ENCODE results near the gene PPM1H.

Gene PPM1H

DNA sequence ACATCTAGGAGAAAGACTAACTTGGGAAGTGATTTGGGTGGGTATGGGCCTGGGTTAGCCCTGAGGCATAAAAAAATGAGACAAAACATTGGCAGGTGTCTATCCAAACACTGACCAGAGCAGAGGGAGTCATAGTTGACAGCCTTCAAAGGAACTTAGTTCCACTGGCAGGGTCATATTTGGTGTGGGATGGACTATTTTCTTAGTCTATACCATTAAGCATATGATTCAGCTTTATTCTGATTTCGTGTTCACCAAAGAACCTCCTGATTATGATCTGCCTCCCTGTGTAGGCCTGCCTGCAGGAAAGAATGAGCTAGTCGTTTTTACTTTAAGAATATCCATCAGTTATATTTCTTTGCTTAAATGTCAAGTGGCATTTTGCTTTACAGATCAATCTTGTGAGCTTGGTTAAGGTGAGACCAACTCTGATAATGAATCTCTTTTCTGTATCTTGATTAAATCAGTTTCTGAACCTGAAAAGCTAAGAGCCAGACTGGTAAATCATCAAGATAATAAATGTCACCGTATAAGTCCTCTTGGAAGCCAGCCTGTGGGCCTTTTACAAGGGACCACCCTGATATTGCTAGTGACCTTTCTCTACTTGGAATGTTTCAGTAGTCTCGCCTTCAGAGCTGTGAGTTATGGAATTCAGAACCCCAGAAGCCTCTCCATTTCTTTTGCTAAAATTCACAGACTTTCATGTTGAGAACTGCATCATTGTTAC, 285.4 kb downstream of the PPM1H start:
- no peak for DNase-seq (ENCODE audit: low read depth)

- no peak for DNase-seq (ENCODE audit: low read depth)
Measured at GRCh38 chr12:62647586-62647985, 287.4 kb downstream of the PPM1H start.

DNA sequence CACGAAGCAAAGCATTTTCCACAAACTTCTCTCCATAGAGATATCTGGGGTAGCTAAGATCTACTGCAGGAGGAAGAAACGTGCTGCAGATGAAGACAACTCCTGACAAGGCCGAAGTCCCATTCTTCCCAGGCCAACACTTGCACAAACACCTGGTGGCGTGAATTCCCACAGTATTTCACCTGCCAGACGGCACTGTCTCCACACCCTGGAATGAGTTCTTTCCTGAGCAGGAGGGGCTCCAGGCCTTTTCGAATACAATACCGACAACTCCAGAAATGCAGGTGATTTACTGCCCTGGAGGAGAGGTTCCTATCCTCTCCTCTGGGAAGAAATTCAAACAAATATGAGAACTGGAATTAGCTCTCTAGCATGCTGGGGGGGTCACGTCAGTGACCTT, 288.4 kb downstream of the PPM1H start:
- DNase-seq (ENCODE audit: low read depth), result no peak

DNA sequence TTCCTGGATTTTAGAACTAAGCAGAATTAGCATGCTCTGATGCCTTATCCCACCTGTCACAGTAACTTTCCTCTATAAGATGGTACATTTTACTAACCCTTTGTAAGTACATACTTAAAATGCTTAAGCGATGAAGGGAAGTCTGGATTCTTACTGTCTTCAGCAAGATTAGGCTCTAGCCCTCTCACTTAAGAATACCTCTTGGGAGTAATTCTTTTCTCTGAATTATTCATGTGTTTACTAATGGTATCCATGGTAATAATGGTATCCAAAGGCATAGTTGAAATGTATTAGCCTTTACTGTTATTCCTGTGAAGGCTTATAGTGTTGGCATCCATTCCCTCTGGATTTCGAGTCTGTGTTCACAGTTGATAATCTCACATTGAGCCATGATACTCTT, 291.5 kb downstream of the PPM1H start:
- no peak for DNase-seq (ENCODE audit: low read depth)

DNA sequence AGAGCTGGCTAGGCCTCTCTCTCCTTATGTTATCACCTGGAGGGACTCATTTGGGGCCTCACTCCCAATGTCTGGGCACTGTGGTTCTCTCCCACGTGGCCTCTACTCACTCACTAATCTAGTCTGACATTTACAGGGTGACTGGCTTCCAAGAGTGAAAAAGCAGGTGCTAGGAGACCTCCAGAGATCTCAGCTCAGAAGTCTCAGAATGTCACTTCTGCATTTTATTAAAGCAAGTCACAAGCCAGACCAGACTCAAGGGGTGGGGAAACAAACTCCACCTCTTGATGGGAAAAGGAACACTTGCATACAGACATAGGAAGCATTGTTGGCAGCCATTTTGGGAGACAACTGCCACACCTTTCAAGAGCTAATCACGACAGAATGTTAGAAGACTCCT, 292.5 kb downstream of the PPM1H start:
- DNase-seq (ENCODE audit: low read depth), result no peak

- no peak for DNase-seq (ENCODE audit: low read depth)
Measured at GRCh38 chr12:62640910-62641448, 294.0 kb downstream of the PPM1H start.

GRCh38 chr12:62637679-62638078, 297.3 kb downstream of the PPM1H start:
- DNase-seq (ENCODE audit: low read depth), result no peak

DNA sequence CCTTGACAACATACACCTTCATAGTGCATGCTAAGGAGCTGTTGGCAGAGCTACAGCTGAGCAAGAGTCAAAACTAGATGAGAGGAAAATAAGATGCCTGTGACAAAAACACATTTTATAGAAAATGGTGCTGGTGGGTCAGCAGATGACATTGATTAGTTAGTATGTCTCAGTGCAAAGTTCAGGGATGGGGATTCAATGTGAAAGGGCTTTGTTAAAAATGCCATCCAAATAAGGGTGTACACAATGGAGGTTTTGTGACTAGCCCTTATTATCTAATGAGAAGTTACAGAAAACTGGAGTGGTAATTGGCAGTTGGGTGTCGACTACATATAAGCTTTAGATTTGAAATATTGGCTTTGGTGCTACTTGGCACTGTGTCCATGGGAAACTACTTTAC, 299.3 kb downstream of the PPM1H start:
- DNase-seq (ENCODE audit: low read depth), result no peak

DNA sequence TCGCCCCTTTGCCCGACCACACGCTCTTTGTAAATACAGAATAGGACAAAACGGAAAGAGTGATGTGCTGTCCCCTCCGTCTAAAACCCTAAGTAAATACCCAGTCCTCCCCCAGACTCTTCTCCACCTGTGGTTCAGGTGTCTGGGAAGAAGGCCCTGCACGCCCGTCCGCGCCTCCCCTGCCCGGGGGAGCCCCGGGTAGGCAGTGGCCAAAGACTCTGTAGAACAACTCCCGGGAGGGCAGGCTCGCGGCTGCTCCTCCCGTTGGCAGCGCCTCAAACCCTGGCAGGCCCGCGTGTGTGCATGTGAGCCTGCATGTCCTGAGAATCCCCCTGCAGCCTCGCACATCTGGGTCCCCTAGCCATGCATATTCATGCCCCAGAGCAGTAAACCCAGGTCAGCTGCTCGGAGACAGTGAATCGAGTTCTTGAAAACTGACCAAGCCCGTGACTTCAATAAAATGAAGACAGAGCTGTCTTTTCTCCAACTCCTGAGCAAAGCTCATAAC, 302.5 kb downstream of the PPM1H start:
- DNase-seq (ENCODE audit: low read depth), result no peak

DNA sequence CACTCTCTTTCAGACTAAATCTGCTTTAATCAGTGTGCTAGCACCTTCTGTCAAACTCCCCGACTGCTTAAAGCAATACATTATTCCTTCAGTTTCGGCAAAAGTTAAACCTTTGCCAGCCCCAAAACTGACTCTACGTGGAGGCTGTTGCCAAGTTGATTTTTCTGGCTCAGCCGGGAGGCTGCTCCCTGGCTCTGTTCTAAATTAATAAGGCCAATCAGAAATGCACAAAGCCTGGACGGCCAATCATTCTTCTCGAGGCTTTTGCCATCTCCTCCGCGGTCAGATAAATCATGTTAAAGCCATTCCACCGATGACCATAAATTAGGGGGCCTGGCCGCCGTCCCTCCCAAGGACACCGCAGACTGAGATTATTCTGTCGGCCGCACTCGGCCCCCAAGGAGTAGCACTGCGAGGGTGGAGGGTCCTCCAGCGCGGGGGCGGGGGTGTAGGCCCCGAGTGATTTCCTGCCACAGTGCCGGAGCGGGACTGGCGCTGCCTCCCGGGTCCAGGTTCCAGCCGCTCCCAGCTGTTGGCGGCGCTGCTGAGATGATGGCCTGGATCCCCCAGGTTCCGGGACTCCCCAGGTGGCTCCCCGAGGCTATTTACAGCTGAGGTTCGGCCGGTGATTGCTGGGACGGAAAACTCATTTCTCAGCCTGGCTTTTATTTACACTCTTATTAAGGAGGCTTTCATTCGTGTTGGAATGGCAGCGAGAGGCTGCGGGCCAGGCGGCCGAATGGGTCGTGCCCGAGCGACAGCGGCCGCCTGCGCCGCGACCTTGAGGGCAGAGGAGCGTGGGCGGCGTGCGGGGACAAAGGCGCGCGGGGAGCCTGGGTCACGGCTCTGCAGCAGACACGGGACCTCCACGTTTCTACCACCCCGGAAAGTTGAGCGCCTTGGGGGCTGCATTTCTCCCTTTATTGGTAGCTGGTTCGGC, 303.2 kb downstream of the PPM1H start:
- no peak for DNase-seq (ENCODE audit: low read depth)

GRCh38 chr12:62629971-62630739, 304.8 kb downstream of the PPM1H start:
- DNase-seq (ENCODE audit: low read depth), result no peak

- DNase-seq (ENCODE audit: low read depth), result no peak
Measured at GRCh38 chr12:62629413-62629812, 305.5 kb downstream of the PPM1H start.

DNA sequence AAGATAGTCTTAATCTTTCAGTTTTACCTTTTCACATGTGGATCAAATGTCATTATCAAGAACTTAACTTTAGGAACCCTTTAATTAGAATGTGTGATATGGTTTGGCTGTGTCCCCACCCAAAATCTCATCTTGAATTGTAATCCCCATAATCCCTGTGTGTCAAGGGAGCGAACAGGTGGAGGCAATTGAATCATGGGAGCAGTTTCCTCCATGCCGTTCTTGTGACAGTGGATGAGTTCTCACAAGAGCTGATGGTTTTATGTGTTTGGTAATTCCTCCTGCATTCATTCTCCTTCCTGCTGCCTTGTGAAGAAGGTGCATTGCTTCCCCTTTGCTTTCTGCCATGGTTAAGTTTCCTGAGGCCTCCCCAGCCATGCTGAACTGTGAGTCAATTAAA, 307.8 kb downstream of the PPM1H start:
- DNase-seq (ENCODE audit: low read depth), result no peak

GRCh38 chr12:62625228-62625627, 309.7 kb downstream of the PPM1H start:
- DNase-seq (ENCODE audit: low read depth), result no peak

DNA sequence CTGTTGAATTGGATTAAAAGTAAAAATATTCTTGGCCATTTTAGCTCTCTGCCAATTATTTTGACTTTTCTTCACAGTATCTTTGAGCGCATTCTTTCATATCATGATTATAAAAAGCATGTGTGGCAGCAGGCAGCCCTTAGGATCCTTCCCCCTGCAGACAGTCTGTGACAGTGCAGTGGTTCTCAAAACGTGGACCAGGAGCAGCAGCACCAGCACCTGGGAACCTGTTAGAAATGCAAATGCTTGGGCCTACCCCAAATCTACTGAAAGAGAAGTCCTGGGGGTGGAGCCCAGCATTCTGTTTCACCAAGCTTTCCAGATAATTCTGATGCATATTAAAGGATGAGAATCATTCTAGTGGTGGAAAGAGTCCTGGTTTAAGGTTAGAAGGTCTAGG, 312.8 kb downstream of the PPM1H start:
- no peak for DNase-seq (ENCODE audit: low read depth)

DNA sequence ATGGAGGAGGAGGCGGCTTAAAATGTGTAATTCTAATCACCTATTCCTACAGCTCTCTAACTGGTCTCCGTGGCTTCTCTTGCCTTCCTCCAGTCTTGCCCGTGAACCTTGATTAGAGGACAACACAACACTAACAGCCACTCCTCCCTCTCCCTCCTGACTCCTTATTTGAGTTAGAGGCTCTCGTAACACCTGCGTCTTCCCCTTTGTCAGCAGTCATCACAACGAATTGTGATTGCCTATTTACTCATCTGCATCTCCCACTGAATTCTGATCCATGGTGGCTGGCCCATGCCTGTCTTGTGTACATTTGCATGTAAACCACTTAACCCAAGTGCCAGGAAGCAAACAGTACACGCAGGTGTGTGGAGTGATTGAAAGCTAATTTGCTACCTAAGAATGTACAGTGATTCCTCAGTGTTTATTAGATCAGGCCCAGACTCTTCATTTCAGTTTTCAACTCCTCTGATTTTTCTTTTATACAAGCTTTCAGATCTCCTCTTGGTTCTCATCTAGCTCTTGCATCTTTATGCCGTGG, 313.8 kb downstream of the PPM1H start:
- DNase-seq (ENCODE audit: low read depth), result no peak

DNA sequence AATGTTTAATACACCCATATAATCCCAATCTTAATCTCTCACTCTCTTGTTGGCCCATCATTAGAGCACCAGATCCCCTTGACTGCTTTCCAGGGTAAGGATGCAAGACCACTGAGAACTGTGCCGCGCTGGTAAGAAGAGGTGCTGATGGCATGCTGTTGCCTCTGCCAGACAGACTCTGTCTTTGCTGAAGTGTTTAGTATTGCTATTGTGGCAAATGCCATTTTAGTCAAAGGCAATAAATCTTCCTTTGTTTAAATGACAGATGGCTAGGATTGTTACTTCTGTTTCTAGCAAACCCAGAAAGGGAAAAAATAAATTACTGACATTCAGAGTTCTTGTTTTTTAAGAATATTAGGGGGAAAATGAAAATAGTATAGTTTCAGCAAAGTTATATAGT, 316.0 kb downstream of the PPM1H start:
- DNase-seq (ENCODE audit: low read depth), result no peak

- DNase-seq (ENCODE audit: low read depth), result no peak
Measured at GRCh38 chr12:62618319-62618718, 316.6 kb downstream of the PPM1H start.

GRCh38 chr12:62613081-62613480, 321.9 kb downstream of the PPM1H start:
- no peak for DNase-seq (ENCODE audit: low read depth)

DNA sequence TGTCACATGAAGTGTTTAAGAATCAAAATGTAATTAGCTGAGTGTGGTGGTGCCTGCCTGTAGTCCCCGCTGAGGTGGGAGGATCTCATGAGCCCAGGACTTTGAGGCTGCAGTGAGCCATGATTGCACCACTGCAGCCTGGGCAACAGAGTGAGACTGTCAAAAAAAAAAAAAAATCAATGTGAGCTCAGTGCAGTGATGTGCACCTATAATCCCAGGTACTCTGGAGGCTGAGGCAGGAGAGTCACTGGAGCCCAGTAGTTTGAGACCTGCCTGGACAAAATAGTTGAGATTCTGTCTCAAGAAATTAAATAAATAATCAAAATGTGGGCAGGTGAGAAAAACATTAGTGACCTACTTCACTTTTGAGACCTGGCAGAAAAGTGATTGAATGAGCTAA, 328.3 kb downstream of the PPM1H start:
- no peak for DNase-seq (ENCODE audit: low read depth)

GRCh38 chr12:62605981-62606380, 329.0 kb downstream of the PPM1H start:
- no peak for DNase-seq (ENCODE audit: low read depth)

DNA sequence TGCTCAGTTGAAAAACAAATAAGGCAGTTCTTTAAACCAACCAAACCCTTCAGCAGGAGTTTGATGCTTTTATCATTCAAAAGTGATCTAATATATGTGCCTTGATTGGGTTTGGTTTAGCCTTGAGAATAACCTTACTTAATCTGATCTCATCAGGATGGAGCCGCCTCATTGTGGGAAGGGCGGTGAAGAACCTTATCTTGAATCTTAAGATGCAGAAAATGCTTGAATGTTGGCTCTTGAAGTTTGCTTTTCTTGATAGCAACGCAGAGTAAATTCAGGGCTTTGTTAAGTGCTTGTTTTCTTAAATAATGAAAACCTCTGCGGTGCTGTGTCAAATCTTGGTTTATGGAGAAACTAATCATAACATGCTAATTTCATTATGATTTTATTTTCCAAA, 330.1 kb downstream of the PPM1H start:
- DNase-seq (ENCODE audit: low read depth), result no peak
